Measurements from ENCODE around the gene REPIN1.

Gene REPIN1

GRCh38 chr7:150327308-150327707, 41.3 kb upstream of the REPIN1 start:
- Histone ChIP-seq H3K27me3 (ENCODE audit: low read depth, low read length) (no peaks in the 10 kb centered on the region), H3K36me3 (ENCODE audit: control insufficient read depth in 1 of 2, insufficient read depth in 2 of 2, low read length in 2 of 2) (peaks cover 6 to 21% of the 10 kb centered on the region in 2 donors), H3K9me3 (ENCODE audit: control insufficient read depth in 1 of 2, low read length in 2 of 2) (no peaks in the 10 kb centered on the region), H3K4me1 (ENCODE audit: control insufficient read depth in 1 of 2, insufficient read depth in 2 of 2, low read length in 2 of 2) (peaks cover 0 to 5% of the 10 kb centered on the region in 2 donors), H3K4me3 (ENCODE audit: low read depth in 1 of 2, low read length in 2 of 2) (no peak overlapping the region), H3K27ac (ENCODE audit: low read length) (no peak overlapping the region)

GRCh38 chr7:150329331-150330120, 39.1 kb upstream of the REPIN1 start:
- Histone ChIP-seq H3K27ac (ENCODE audit: low read length) (no peak overlapping the region), H3K4me3 (ENCODE audit: low read depth in 1 of 2, low read length in 2 of 2) (no peak overlapping the region), H3K27me3 (ENCODE audit: low read depth, low read length) (no peaks in the 10 kb centered on the region), H3K36me3 (ENCODE audit: control insufficient read depth in 1 of 2, insufficient read depth in 2 of 2, low read length in 2 of 2) (peaks cover 6 to 21% of the 10 kb centered on the region in 2 donors), H3K4me1 (ENCODE audit: control insufficient read depth in 1 of 2, insufficient read depth in 2 of 2, low read length in 2 of 2) (peaks cover 0 to 1% of the 10 kb centered on the region in 2 donors), H3K9me3 (ENCODE audit: control insufficient read depth in 1 of 2, low read length in 2 of 2) (no peaks in the 10 kb centered on the region)

- no peak overlapping the region for H3K27ac ChIP-seq (ENCODE audit: low read length)
- H3K36me3 ChIP-seq (ENCODE audit: control insufficient read depth in 1 of 2, insufficient read depth in 2 of 2, low read length in 2 of 2), result peaks cover 6 to 21% of the 10 kb centered on the region in 2 donors
Measured at GRCh38 chr7:150330211-150330885, 38.3 kb upstream of the REPIN1 start.

GRCh38 chr7:150332852-150333635, 35.6 kb upstream of the REPIN1 start:
- H3K9me3 ChIP-seq (ENCODE audit: control insufficient read depth in 1 of 2, low read length in 2 of 2), result no peaks in the 10 kb centered on the region
- H3K4me1 ChIP-seq (ENCODE audit: control insufficient read depth in 1 of 2, insufficient read depth in 2 of 2, low read length in 2 of 2), result peaks cover 8 to 36% of the 10 kb centered on the region in 2 donors
- no peak overlapping the region for H3K4me3 ChIP-seq (ENCODE audit: low read depth in 1 of 2, low read length in 2 of 2)
- H3K36me3 ChIP-seq (ENCODE audit: control insufficient read depth in 1 of 2, insufficient read depth in 2 of 2, low read length in 2 of 2), result peaks cover 0 to 25% of the 10 kb centered on the region in 2 donors
- no peaks in the 10 kb centered on the region for H3K27me3 ChIP-seq (ENCODE audit: low read depth, low read length)
- H3K27ac ChIP-seq (ENCODE audit: low read length), result no peak overlapping the region

More at GRCh38 chr7:150330211-150330885, 38.3 kb upstream of the REPIN1 start:
- H3K27me3 ChIP-seq (ENCODE audit: low read depth, low read length), result no peaks in the 10 kb centered on the region
- no peaks in the 10 kb centered on the region for H3K9me3 ChIP-seq (ENCODE audit: control insufficient read depth in 1 of 2, low read length in 2 of 2)
- H3K4me3 ChIP-seq (ENCODE audit: low read depth in 1 of 2, low read length in 2 of 2), result no peak overlapping the region
- H3K4me1 ChIP-seq (ENCODE audit: control insufficient read depth in 1 of 2, insufficient read depth in 2 of 2, low read length in 2 of 2), result peaks cover 0 to 10% of the 10 kb centered on the region in 2 donors

- Histone ChIP-seq H3K27ac (ENCODE audit: low read length) (no peak overlapping the region), H3K9me3 (ENCODE audit: control insufficient read depth in 1 of 2, low read length in 2 of 2) (no peaks in the 10 kb centered on the region), H3K27me3 (ENCODE audit: low read depth, low read length) (no peaks in the 10 kb centered on the region), H3K36me3 (ENCODE audit: control insufficient read depth in 1 of 2, insufficient read depth in 2 of 2, low read length in 2 of 2) (peaks cover 0 to 25% of the 10 kb centered on the region in 2 donors), H3K4me1 (ENCODE audit: control insufficient read depth in 1 of 2, insufficient read depth in 2 of 2, low read length in 2 of 2) (peaks cover 9 to 42% of the 10 kb centered on the region in 2 donors), H3K4me3 (ENCODE audit: low read depth in 1 of 2, low read length in 2 of 2) (no peak overlapping the region)
Measured at GRCh38 chr7:150333659-150334058, 35.0 kb upstream of the REPIN1 start.

- Histone ChIP-seq H3K4me1 (ENCODE audit: control insufficient read depth in 1 of 2, insufficient read depth in 2 of 2, low read length in 2 of 2) (peaks cover 9 to 46% of the 10 kb centered on the region in 2 donors), H3K27ac (ENCODE audit: low read length) (no peak overlapping the region), H3K27me3 (ENCODE audit: low read depth, low read length) (no peaks in the 10 kb centered on the region), H3K4me3 (ENCODE audit: low read depth in 1 of 2, low read length in 2 of 2) (no peak overlapping the region), H3K9me3 (ENCODE audit: control insufficient read depth in 1 of 2, low read length in 2 of 2) (no peaks in the 10 kb centered on the region), H3K36me3 (ENCODE audit: control insufficient read depth in 1 of 2, insufficient read depth in 2 of 2, low read length in 2 of 2) (peaks cover 0 to 21% of the 10 kb centered on the region in 2 donors)
Measured at GRCh38 chr7:150334108-150334507, 34.5 kb upstream of the REPIN1 start.

- no peaks in the 10 kb centered on the region for H3K27me3 ChIP-seq (ENCODE audit: low read depth, low read length)
- peaks cover 9 to 58% of the 10 kb centered on the region in 2 donors for H3K4me1 ChIP-seq (ENCODE audit: control insufficient read depth in 1 of 2, insufficient read depth in 2 of 2, low read length in 2 of 2)
- H3K9me3 ChIP-seq (ENCODE audit: control insufficient read depth in 1 of 2, low read length in 2 of 2), result no peaks in the 10 kb centered on the region
- no peak overlapping the region for H3K27ac ChIP-seq (ENCODE audit: low read length)
- H3K36me3 ChIP-seq (ENCODE audit: control insufficient read depth in 1 of 2, insufficient read depth in 2 of 2, low read length in 2 of 2), result peaks cover 0 to 12% of the 10 kb centered on the region in 2 donors
- H3K4me3 ChIP-seq (ENCODE audit: low read depth in 1 of 2, low read length in 2 of 2), result no peak overlapping the region
Measured at GRCh38 chr7:150335108-150335773, 33.4 kb upstream of the REPIN1 start.

GRCh38 chr7:150335774-150336112, 32.9 kb upstream of the REPIN1 start:
- Histone ChIP-seq H3K27me3 (ENCODE audit: low read depth, low read length) (no peaks in the 10 kb centered on the region), H3K36me3 (ENCODE audit: control insufficient read depth in 1 of 2, insufficient read depth in 2 of 2, low read length in 2 of 2) (peaks cover 0 to 12% of the 10 kb centered on the region in 2 donors), H3K4me1 (ENCODE audit: control insufficient read depth in 1 of 2, insufficient read depth in 2 of 2, low read length in 2 of 2) (peaks cover 9 to 59% of the 10 kb centered on the region in 2 donors), H3K4me3 (ENCODE audit: low read depth in 1 of 2, low read length in 2 of 2) (no peak overlapping the region), H3K27ac (ENCODE audit: low read length) (no peak overlapping the region), H3K9me3 (ENCODE audit: control insufficient read depth in 1 of 2, low read length in 2 of 2) (no peaks in the 10 kb centered on the region)

GRCh38 chr7:150336746-150337145, 31.9 kb upstream of the REPIN1 start:
- no peak overlapping the region for H3K27ac ChIP-seq (ENCODE audit: low read length)
- no peaks in the 10 kb centered on the region for H3K27me3 ChIP-seq (ENCODE audit: low read depth, low read length)
- H3K4me1 ChIP-seq (ENCODE audit: control insufficient read depth in 1 of 2, insufficient read depth in 2 of 2, low read length in 2 of 2), result peaks cover 9 to 61% of the 10 kb centered on the region in 2 donors
- H3K36me3 ChIP-seq (ENCODE audit: control insufficient read depth in 1 of 2, insufficient read depth in 2 of 2, low read length in 2 of 2), result peaks cover 0 to 8% of the 10 kb centered on the region in 2 donors
- no peak overlapping the region for H3K4me3 ChIP-seq (ENCODE audit: low read depth in 1 of 2, low read length in 2 of 2)
- no peaks in the 10 kb centered on the region for H3K9me3 ChIP-seq (ENCODE audit: control insufficient read depth in 1 of 2, low read length in 2 of 2)

- Histone ChIP-seq H3K36me3 (ENCODE audit: control insufficient read depth in 1 of 2, insufficient read depth in 2 of 2, low read length in 2 of 2) (peaks cover 0 to 8% of the 10 kb centered on the region in 2 donors), H3K27ac (ENCODE audit: low read length) (no peak overlapping the region), H3K4me1 (ENCODE audit: control insufficient read depth in 1 of 2, insufficient read depth in 2 of 2, low read length in 2 of 2) (peaks cover 9 to 65% of the 10 kb centered on the region in 2 donors), H3K27me3 (ENCODE audit: low read depth, low read length) (no peaks in the 10 kb centered on the region), H3K4me3 (ENCODE audit: low read depth in 1 of 2, low read length in 2 of 2) (no peak overlapping the region), H3K9me3 (ENCODE audit: control insufficient read depth in 1 of 2, low read length in 2 of 2) (no peaks in the 10 kb centered on the region)
Measured at GRCh38 chr7:150337179-150337578, 31.4 kb upstream of the REPIN1 start.
